WI38 (cell line): ENCODE results near the gene PALM.

Experiments
- H3K4me3 ChIP-seq: 2 replicates; pipeline ENCODE4 v1.5.1; 2011; ENCODE audit warnings: low read depth, mild to moderate bottlenecking, control low read depth, low read length
- TF ChIP-seq, protein P1 (sequence below): IDR thresholded peaks from 2 replicates; pipeline ENCODE4 v1.5.1; 2012; ENCODE audit warnings: low read depth, mild to moderate bottlenecking, control low read depth, low read length

The PALM gene

DNA sequence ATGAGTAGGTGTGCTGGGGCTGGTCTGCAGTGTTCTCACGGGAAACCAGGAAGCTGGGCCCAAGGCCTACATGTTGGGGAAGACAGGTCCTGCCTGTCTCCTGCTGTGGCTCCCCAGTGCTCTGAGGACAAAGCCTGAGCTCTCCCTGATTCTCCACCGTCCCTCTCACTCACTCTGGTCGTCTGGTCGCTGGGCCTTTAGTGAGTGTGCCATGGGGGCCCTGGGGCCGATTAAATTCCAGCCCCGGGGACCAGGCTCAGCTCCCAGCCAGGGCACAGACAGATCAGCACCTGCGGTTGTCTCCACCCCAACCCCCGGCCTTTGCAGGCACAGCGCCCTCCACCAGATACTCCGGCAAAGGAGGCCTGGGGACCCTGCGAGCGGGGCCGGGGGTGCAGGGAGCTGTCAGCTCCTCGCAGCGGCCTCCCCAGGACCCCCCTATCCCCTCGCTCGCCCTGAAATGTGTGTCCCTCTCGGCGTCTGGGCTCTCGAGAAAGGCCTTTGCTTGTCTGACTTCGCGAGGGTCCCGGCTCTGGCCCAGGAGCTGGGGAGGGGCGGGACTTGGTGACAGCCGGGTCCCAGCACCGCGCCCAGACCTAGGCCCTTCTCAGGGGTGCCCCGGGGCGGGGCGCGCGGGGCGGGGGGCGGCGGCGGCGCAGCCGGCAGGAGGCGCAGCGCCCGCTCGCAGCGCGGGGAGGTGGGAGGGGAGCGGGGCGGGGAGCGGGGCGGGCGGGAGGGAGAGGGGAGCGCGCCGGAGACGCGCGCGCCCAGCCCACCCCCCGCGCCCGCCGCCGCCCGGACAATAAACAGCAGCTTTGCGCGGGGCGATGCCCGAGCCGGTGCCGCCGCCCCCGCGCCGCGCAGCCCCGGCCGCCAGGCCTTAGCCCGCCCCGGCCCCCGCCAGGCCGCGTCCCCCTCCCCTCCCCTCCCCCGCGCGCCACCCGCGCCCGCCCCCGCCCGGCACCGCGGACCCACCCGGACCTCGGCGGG is at the start of gene PALM:
PALM (plus strand) TSS at position 782 of the 990 bp plus-strand sequence. CDS start 212 bp downstream, outside the sequence.
- TF ChIP-seq, protein P1, sequence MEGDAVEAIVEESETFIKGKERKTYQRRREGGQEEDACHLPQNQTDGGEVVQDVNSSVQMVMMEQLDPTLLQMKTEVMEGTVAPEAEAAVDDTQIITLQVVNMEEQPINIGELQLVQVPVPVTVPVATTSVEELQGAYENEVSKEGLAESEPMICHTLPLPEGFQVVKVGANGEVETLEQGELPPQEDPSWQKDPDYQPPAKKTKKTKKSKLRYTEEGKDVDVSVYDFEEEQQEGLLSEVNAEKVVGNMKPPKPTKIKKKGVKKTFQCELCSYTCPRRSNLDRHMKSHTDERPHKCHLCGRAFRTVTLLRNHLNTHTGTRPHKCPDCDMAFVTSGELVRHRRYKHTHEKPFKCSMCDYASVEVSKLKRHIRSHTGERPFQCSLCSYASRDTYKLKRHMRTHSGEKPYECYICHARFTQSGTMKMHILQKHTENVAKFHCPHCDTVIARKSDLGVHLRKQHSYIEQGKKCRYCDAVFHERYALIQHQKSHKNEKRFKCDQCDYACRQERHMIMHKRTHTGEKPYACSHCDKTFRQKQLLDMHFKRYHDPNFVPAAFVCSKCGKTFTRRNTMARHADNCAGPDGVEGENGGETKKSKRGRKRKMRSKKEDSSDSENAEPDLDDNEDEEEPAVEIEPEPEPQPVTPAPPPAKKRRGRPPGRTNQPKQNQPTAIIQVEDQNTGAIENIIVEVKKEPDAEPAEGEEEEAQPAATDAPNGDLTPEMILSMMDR = no peak
- H3K4me3 ChIP-seq = peak within 1 kb of the TSS; percentile 27; the same call in 1 of the 2 replicates

GRCh38 chr19:660793-661426 is 47.8 kb upstream of the PALM start:
- H3K4me3 ChIP-seq = peak overlapping the region; percentile 82
- TF ChIP-seq, protein P1 = no peak

DNA sequence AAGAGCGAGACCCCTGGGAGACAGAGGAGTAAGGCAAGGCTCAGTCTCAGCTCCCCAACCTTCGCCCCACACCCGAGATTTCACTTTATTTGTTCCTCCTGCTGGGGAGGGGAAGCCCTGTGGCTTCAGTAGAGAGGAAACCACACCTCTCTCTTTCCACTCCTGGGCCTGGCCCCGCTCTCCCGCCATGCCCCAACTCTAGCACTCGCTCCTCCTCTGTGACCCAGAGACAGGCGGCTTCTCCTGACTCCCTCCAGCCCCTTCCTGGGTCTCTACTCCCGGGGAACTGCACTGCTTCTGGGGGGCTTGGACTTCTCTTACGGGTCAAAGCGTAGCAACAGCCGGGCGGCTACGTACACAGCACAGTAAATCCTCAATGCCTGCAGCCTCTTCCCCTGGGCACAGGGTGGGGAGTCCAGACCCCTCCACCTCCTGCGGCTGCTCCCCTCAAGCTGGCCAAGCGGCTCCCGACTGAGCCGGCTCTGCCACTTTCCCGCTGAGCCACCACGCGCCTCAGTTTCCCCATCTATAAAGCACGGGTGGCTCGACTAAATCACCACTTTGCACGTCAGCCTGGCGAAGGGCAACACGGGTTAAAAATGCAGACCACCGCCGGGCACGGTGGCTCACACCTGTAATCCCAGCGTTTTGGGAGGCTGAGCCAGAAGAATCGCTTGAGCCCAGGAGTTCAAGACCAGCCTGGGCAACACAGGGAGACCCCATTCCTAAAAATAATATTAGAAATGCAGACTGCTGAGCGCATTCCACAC is 47.1 kb upstream of the PALM start:
- TF ChIP-seq, protein P1 = no peak
- peak overlapping the region; percentile 82 for H3K4me3 ChIP-seq

GRCh38 chr19:662207-662961 is 46.4 kb upstream of the PALM start:
- TF ChIP-seq, protein P1 = no peak
- peak overlapping the region; percentile 82 for H3K4me3 ChIP-seq

DNA sequence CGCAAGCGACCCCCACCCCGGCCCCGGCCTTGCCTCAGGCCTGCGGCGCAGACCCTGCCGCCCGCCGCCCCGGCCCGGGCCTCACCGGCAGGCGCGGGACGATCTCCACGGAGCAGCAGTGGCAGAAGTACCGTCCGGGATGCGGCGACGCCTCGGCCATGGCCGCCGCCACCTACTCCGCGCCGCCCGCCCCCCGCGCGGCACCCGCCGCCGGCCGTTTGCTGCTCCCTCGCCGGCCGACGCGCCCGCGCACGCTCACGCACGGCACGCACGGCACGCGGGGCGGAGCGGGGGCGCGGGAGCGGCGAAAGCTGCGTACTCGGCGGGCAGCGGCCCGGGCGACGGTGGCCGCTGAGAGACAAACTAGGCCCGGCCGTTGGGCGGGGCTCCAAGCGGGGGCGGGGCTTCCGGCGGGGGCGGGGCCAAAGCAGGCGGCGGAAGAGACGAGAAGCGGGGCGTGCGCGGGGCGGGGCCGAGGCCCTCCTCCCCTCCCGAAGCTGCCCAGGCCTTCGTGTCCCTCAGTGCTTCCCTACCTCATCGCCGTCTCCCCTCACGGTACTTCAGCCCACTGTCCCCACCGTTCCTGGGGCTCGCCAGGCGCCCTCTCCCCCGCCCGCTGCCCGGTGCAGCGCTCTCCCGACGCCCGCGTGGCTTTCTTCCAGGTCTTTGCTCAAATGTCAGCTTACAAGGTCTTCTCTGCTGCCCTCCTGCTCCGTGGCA is 45.6 kb upstream of the PALM start, which contains the start of gene RNF126:
RNF126 (minus strand) TSS at position 253 of the 720 bp plus-strand sequence; CDS start at position 160, 93 bp downstream.
- TF ChIP-seq, protein P1 = no peak
- H3K4me3 ChIP-seq = peak within 1 kb of the TSS; percentile 82

GRCh38 chr19:663682-664117 is 45.0 kb upstream of the PALM start:
- TF ChIP-seq, protein P1 = no peak
- H3K4me3 ChIP-seq = peak overlapping the region; percentile 55
